Right forelimb (tissue), 1 donor: Measurements from ENCODE around the gene TYMS.

Experiments used
- DNase-seq: peaks from one replicate; pipeline ENCODE4 v3.0.0-alpha.2; 2018

Gene TYMS

DNA sequence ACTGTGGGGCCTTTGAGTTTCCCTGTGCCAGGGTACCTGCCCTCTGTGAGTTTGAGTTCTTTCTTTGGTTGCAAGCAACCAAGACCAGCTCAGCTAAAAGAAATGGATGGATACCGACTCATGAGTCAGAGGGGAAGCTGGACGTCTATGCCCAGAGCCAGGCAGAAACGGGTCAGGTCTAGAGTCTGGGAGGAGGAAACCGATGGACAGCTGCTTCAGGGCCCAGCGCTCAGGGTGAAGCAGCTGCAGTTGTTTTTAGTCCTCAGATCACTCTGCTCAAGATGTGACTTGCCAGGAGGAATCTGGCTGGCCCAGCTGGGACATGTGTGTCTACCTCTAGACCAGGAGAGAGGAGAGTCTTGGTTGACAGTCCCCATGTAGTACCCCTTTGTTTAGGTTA is 10.1 kb upstream of the TYMS start:
- no peak for DNase-seq

- no peak for DNase-seq
These were observed 8.1 kb upstream of the TYMS start for GRCh38 chr18:649341-649740.

- no peak for DNase-seq
These were observed 7.0 kb upstream of the TYMS start for GRCh38 chr18:650428-650858.

DNA sequence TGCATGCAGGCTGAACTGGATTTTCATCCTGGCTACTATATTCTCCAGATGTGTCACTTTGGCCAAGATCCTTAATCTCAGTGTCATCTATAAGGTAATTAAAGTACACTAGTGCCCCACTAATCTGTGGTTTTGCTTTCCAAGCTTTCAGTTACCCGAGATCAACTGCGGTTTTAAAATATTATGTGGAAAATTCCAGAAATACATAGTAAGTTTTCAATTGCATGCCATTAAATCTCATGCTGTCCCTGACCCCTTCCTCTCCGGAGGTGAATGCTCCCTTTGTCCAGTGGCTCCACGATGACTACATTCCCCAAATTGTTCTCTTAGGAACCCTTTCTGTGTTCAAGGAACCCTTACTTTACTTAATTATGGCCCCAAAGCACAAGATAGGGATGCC is 5.3 kb upstream of the TYMS start:
- no peak for DNase-seq

- DNase-seq, result no peak
These were observed 3.9 kb upstream of the TYMS start for GRCh38 chr18:653512-653911.

DNA sequence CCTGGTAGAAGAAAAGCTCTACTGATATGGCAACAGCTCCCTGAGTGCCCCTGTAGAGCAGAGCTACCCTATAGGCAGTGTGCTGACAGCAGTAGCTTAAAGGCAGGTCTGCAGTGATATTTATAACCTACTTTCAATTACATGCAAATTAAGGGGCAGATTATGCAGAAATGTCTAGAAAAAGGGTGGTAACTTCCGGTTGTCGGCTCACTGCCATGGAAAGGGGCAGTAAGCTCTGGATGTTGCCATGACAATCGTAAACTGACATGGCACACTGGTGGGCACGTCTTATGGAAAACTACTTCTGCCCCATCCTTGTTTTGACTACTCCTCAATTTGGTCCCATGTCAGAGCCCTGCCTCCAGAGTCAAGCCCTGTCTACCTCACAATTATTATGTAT is 2.9 kb upstream of the TYMS start:
- DNase-seq, result no peak

DNA sequence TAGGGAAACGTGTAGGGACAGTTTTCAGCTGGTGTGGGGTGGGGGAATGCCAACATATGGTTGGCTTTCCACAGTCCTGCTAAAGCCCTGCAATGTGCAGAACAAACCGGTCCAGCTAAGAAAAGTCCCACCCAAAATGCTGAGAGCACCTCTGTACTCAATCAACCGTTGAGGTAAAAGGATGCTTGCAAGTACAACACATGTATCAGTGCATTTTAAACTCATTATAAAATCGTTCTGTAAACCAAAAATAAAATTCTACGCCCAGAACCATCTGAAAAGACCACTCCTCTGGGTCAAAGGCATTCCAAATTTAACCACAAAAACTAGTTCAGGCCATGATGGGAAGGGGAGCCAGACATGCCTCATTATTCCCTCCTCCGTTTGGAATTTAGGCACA is 2.0 kb upstream of the TYMS start:
- DNase-seq, result no peak

DNA sequence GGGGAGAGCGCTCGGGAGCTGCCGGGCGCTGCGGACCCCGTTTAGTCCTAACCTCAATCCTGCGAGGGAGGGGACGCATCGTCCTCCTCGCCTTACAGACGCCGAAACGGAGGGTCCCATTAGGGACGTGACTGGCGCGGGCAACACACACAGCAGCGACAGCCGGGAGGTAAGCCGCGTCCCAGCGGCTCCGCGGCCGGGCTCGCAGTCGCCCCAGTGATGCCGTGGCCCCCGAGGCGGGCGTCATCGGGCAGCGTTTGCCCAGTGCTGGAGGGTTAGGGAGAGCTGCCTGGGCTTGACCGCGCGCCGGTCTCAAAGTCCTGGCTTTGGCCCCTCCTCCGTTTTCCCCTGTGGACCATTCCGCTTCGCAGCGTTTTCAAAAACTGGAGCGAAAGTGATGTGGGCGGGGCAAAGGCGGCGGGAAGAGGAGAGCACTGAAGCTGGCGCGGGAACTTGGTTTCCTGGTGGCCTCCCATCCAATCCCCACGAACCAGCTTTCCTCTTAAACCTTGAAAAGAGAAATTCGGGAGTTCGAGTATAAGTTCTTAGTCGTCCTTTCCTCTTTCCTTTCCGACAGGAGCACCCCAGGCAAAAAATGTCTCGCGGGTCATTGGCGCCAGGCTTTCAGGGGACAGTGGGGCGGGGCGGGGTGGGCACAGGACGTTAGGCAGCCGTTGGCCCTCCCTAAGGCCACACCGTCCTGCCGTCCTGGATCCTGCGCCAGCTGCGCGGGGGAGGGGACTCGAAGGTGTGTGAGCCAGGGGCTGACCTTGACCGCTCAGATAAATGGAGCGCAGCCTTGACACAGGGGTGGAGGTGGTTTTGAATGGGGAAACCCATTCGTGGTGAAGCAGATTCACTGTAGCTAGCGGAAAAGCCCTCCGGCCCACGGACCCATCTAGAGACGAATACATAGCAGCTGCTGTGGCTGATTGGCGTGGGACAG is 821 bp downstream of the TYMS start:
- peak; percentile 93 for DNase-seq

- DNase-seq, result no peak
These were observed 1.6 kb downstream of the TYMS start for GRCh38 chr18:658947-659533.

DNA sequence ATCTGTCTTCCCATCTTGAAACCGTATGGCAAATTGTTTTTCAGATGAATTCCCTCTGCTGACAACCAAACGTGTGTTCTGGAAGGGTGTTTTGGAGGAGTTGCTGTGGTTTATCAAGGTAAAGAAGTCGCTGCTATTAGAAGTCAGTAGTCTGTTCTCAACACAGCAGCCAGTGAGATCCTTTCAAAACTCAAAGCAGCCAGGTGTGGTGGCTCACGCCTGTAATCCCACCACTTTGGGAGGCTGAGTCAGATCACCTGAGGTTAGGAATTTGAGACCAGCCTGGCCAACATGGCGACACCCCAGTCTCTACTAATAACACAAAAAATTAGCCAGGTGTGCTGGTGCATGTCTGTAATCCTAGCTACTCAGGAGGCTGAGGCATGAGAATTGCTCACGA is 2.1 kb downstream of the TYMS start:
- no peak for DNase-seq

DNA sequence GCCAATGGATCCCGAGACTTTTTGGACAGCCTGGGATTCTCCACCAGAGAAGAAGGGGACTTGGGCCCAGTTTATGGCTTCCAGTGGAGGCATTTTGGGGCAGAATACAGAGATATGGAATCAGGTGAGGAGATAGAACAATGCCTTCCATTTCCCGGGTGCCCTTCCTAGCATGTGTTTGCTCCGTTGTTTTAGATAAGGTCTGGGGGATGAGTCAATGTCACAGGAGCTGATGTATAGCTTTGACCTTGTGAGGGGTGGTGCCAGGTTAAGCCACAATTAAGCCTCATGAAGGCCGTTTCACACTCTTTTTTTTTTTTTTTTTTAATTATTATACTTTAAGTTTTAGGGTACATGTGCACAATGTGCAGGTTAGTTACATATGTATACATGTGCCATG is 4.7 kb downstream of the TYMS start:
- no peak for DNase-seq

GRCh38 chr18:666177-666576 is 8.7 kb downstream of the TYMS start:
- DNase-seq, result no peak

- DNase-seq, result no peak
These were observed 9.2 kb downstream of the TYMS start for GRCh38 chr18:666628-667027.

DNA sequence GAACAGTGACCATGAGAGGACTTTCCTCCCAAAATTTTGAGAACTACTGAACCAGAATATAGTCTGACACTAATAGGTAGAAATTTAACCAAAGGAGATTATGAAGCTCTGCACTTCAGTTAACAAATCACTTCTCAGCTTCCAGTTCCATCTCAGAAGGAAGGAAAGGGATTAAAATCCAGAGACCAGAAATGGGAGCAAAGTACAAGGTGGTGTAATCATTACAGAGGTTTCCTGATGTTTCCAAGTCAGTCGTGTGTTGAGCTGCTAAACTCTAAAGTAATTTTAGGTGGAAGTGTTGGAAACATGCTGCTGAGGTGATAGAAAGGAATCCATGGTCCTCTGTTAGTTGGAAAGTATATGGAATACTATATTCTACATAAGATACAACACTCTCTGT is 10.8 kb downstream of the TYMS start:
- DNase-seq, result no peak

- no peak for DNase-seq
These were observed 11.6 kb downstream of the TYMS start for GRCh38 chr18:669077-669476.

DNA sequence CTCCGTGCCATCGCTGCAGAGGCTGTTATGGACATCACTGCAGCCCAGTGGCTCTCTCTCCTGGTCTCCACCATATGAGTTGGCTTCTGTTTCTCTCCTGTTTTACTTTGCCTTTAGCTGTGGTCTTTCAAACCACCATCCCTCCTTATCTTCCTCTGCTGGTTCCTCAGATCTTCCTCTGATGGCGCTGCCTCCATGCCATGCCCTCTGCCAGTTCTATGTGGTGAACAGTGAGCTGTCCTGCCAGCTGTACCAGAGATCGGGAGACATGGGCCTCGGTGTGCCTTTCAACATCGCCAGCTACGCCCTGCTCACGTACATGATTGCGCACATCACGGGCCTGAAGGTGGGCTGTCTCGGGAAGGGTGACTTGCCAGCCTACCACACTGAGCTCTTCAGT is 13.1 kb downstream of the TYMS start:
- DNase-seq, result no peak

DNA sequence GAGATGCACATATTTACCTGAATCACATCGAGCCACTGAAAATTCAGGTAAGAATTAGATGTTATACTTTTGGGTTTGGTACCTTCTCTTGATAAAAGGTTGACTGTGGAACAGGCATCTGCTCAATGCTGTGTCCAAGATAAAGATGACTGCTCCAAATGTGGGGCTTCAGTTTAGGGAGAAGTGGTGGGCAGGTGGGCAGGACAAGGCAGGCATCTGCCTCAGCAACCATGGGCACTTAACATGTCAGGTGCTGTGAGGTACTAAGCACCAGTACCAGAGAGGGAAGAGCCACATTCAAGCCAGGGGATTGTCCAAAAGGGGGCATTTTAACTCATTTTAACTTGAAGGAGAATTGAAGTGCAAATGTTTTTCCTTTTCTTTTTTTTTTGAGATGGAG is 14.0 kb downstream of the TYMS start:
- no peak for DNase-seq

DNA sequence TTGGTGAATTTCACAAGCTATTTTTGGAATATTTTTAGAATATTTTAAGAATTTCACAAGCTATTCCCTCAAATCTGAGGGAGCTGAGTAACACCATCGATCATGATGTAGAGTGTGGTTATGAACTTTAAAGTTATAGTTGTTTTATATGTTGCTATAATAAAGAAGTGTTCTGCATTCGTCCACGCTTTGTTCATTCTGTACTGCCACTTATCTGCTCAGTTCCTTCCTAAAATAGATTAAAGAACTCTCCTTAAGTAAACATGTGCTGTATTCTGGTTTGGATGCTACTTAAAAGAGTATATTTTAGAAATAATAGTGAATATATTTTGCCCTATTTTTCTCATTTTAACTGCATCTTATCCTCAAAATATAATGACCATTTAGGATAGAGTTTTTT is 15.9 kb downstream of the TYMS start:
- DNase-seq, result no peak

DNA sequence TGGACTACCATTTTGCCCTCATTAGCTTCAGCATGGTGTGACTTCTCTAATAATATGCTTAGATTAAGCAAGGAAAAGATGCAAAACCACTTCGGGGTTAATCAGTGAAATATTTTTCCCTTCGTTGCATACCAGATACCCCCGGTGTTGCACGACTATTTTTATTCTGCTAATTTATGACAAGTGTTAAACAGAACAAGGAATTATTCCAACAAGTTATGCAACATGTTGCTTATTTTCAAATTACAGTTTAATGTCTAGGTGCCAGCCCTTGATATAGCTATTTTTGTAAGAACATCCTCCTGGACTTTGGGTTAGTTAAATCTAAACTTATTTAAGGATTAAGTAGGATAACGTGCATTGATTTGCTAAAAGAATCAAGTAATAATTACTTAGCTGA is 16.3 kb downstream of the TYMS start:
- DNase-seq, result no peak

GRCh38 chr18:675307-675706 is 17.9 kb downstream of the TYMS start:
- no peak for DNase-seq

DNA sequence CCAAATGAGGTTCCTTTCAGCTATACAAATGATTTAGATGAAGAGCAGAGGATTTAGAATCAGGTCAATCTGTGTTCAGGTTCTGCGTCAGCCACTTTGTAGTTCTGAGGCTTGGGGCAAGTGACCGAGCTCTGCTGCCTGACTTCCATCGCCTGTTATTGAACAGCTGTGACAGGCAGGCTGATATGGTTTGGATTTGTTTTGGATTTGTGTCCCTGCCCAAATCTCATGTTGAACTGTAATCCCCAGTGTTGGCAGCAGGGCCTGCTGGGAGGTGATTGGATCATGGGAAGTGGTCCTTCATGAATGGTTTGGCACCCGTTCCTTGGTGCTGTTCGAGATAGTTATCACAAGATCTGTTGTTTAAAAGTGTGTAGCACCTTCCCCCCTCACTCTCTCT is 18.6 kb downstream of the TYMS start:
- no peak for DNase-seq

DNA sequence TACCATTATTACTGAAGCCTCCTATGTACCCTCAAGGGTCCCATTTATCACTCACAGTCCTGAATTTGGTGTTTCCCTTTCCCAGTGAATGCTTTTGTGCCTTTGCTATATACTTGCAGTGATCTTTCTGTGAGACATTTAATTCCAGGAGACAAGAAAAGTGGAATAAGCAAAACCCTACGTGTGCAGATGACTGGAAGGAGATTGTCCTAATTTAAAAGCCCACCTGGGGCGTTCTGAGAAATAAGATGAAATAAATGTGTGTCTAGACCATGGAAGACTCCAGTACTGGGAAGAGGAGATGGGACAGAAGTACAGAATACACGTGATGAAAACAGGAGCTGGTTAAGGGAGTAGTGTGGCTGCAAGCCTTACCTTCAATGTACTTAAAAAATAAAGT is 19.3 kb downstream of the TYMS start:
- no peak for DNase-seq

DNA sequence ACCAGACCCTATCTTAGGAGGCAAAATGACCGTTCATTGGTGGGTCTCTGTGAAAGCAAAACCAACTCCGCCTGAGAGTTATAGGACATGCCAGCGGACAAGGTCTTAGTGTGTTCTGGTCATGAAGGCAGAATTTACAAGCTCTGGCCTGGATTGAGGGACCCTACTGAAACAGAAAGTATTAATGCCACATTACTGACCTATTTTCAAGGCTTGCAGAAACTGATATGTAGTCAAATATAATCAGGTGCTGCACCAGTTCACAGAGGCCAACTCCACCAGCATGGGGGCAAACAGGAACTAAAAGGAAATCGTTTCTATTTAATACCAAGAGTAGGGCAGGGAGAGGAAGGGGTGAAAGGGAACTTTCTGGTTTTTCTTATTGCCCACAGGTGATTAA is 19.7 kb downstream of the TYMS start:
- DNase-seq, result no peak

- no peak for DNase-seq
These were observed 20.5 kb downstream of the TYMS start for GRCh38 chr18:677951-678381.
